UCSD-AML1 (cell line): Measurements from ENCODE around the gene AGT.
"Not testable (repeated sequence)": the region's sequence is repeated elsewhere in the genome, so short reads cannot be mapped to it uniquely, and the experiment has no call there.

Source experiments
- DNase-seq: peaks from one replicate; lab custom pipeline; 2025; ENCODE audit not compliant: unreplicated experiment; lab: John Stamatoyannopoulos, UW

Gene AGT

GRCh38 chr1:230744382-230744781, 30.5 kb upstream of the AGT start:
- DNase-seq: no peak

- DNase-seq: no peak
Measured at GRCh38 chr1:230743899-230744298, 30.0 kb upstream of the AGT start.

GRCh38 chr1:230739564-230740290, 25.8 kb upstream of the AGT start:
- DNase-seq: no peak

GRCh38 chr1:230737622-230738262, 23.8 kb upstream of the AGT start:
- DNase-seq: no peak

- no peak for DNase-seq
Measured at GRCh38 chr1:230735447-230735846, 21.5 kb upstream of the AGT start.

- DNase-seq: no peak
Measured at GRCh38 chr1:230730977-230731376, 17.1 kb upstream of the AGT start.

GRCh38 chr1:230728710-230729392, 14.9 kb upstream of the AGT start:
- no peak for DNase-seq

- DNase-seq: no peak
Measured at GRCh38 chr1:230725256-230726012, 11.5 kb upstream of the AGT start.

- DNase-seq: not testable (repeated sequence)
Measured at GRCh38 chr1:230721849-230722522, 8.1 kb upstream of the AGT start.

- DNase-seq: no peak
Measured at GRCh38 chr1:230717251-230717650, 3.3 kb upstream of the AGT start.

- DNase-seq: not testable (repeated sequence)
Measured at GRCh38 chr1:230716453-230716852, 2.5 kb upstream of the AGT start.

- DNase-seq: no peak
Measured at GRCh38 chr1:230715510-230715909, 1.6 kb upstream of the AGT start.

GRCh38 chr1:230713547-230713914, 391 bp downstream of the AGT start:
- DNase-seq: no peak

GRCh38 chr1:230713138-230713537, 784 bp downstream of the AGT start:
- DNase-seq: no peak

- DNase-seq: no peak
Measured at GRCh38 chr1:230712470-230712942, 1.4 kb downstream of the AGT start.

- DNase-seq: no peak
Measured at GRCh38 chr1:230711245-230711644, 2.7 kb downstream of the AGT start.

- DNase-seq: no peak
Measured at GRCh38 chr1:230710543-230710904, 3.4 kb downstream of the AGT start.

GRCh38 chr1:230709619-230710542, 4.0 kb downstream of the AGT start:
- no peak for DNase-seq

GRCh38 chr1:230708631-230709580, 5.0 kb downstream of the AGT start:
- no peak for DNase-seq
